ENCODE measurements around the gene YY1.

GRCh38 chr14:100193417-100194357 is 45.3 kb upstream of the YY1 start:
- TF ChIP-seq, protein P1, sequence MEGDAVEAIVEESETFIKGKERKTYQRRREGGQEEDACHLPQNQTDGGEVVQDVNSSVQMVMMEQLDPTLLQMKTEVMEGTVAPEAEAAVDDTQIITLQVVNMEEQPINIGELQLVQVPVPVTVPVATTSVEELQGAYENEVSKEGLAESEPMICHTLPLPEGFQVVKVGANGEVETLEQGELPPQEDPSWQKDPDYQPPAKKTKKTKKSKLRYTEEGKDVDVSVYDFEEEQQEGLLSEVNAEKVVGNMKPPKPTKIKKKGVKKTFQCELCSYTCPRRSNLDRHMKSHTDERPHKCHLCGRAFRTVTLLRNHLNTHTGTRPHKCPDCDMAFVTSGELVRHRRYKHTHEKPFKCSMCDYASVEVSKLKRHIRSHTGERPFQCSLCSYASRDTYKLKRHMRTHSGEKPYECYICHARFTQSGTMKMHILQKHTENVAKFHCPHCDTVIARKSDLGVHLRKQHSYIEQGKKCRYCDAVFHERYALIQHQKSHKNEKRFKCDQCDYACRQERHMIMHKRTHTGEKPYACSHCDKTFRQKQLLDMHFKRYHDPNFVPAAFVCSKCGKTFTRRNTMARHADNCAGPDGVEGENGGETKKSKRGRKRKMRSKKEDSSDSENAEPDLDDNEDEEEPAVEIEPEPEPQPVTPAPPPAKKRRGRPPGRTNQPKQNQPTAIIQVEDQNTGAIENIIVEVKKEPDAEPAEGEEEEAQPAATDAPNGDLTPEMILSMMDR (IDR thresholded peaks at IDR 0.05 in 4 of 5, conservative IDR thresholded peaks at IDR 0.05 in 1 of 5): no peak
- TF ChIP-seq POLR2A (IDR thresholded peaks at IDR 0.05): no peak
